ENCODE data around the gene SLC23A2. TPM values are rescaled to one million over a fixed set of nuclear protein-coding genes. Genes with fewer than 3 reads are reported as not detected.

Gene SLC23A2
- total RNA-seq, 1 experiment from 2014 or later = 12.6 TPM

GRCh38 chr20:4814696-4815252 lies 186.5 kb downstream of the SLC23A2 start:
- no peak for DNase-seq (ENCODE audit: low spot score)

DNA sequence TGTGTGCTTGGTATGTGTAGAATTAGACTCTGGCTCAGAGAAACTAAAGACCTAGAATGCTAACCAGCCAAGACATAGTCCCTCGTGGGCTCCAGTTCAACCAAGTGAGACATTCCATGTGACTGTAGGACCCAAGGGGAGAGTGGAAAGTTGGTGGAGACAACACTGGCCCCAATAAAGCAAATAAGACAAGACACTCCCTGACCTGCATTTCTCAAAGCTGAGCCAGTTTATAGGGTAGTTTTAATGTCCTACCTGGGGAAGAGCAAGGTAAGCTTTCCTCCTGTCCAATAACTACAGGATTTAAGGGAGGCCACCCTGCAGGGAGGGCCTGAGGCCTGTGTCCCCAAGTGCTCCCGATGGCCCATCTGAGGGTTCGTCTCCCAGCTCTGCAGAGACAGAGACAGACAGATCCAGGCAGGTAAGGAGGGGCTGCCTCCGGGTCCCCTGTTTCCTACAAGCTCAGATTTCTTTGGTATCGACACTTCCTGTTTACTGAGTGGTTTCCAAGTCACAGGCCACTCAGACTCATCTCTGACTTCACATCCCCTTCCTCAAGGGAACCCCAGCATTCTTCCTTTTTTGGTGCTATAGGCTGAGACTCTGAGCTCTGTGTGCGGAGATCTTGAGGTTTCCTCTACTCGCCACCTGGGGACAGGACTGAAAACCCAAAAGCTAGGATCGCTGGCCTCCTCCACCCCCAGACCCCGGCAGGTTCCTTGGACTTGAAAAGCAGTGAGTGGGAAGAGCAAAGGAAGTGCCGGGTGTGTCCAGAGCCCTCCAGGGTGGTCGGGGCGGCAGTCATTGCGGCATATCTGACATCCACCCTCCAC lies 187.2 kb downstream of the SLC23A2 start:
- no peak for DNase-seq (ENCODE audit: low spot score)

- no peak for DNase-seq (ENCODE audit: low spot score)
Measured at GRCh38 chr20:4813076-4813862, 188.0 kb downstream of the SLC23A2 start.

- DNase-seq (ENCODE audit: low spot score) = no peak
Measured at GRCh38 chr20:4812641-4813075, 188.7 kb downstream of the SLC23A2 start.

DNA sequence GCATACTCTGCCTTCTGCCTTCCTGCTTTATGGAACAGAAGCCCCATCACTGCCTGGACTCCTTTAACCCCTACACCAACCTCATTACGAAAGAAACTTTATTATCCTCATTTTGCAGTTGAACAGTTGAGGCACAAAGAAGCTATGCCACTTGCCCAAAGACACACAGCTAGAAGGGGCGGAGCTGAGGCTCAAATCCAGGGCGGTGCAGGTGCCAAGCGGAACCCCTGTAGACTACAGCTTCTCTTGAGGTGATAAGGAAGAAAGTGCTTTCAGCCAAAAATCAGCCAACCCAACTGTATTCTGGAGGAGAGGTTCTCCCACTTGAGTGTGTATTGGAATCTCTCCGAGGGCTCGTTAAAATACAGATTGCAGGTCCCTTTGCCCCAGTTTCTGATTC lies 189.1 kb downstream of the SLC23A2 start:
- DNase-seq (ENCODE audit: low spot score) = no peak

DNA sequence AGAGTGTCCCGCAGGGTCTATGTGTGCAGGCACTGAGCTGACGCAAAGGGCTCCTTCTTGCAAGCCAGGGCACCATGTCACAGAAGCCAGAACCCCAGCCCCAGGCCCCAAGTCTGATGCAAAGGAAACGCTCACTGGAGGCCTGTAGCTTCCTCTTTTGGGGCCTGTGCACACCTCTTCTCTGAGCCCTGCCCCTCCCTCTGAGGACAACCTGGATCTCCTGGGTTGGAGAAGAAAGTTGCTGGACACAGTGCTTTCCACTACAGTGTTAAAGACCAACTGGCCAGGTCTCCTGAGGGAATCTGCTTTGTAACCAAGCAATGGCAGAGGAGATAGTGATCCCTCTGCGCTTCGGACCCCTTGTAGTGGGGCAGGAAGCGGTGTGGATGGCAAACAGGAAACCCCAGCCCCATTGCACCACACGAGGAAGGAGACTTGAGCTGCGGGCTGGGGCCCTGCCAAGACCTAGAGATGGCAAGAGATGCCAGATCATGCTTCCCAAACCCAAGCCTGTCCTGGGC lies 189.6 kb downstream of the SLC23A2 start:
- no peak for DNase-seq (ENCODE audit: low spot score)

- no peak for DNase-seq (ENCODE audit: low spot score)
Measured at GRCh38 chr20:4811257-4811656, 190.1 kb downstream of the SLC23A2 start.

- no peak for DNase-seq (ENCODE audit: low spot score)
Measured at GRCh38 chr20:4810426-4811019, 190.8 kb downstream of the SLC23A2 start.

GRCh38 chr20:4809707-4810106 lies 191.6 kb downstream of the SLC23A2 start:
- no peak for DNase-seq (ENCODE audit: low spot score)

DNA sequence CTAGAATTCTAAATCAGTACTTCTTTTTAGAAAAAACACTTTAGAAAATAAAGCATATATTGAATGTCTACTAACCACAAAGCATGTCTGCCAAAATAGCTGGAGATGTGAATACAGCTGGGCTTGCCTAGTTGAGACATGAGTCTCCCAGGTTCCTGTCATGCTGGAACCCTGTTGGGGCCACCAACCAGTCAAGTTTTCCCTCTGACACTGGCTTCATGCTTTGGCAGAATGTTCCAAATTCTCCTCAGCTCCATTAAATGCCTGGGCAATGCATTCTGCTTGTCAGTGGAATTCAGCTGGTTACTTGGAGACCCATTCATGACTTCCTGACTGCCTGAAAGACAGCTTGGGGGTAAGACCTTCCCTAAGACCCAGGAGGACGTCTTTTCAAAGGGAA lies 192.4 kb downstream of the SLC23A2 start:
- DNase-seq (ENCODE audit: low spot score) = no peak

GRCh38 chr20:4805663-4806449 lies 195.5 kb downstream of the SLC23A2 start:
- no peak for DNase-seq (ENCODE audit: low spot score)

- no peak for DNase-seq (ENCODE audit: low spot score)
Measured at GRCh38 chr20:4802527-4802926, 198.8 kb downstream of the SLC23A2 start.

Other genes starting within 250 kb of the SLC23A2 start
- gene RASSF2, start 177.9 kb downstream of the SLC23A2 start, total RNA-seq (2014; rRNA removed; shearing (Covaris generic)) = 3.7 and 4.1 TPM in 2 replicates
- gene TMEM230, start 111.6 kb upstream of the SLC23A2 start, total RNA-seq (2014; rRNA removed; shearing (Covaris generic)) = 149 and 196 TPM in 2 replicates
- 510 and 571 TPM in 2 replicates for gene PCNA, start 118.4 kb upstream of the SLC23A2 start, total RNA-seq (2014; rRNA removed; shearing (Covaris generic))
- 22.2 and 22.6 TPM in 2 replicates for gene CDS2, start 125.5 kb upstream of the SLC23A2 start, total RNA-seq (2014; rRNA removed; shearing (Covaris generic))